ENCODE measurements around the gene TMEM95. TPM values are rescaled to one million over a fixed set of nuclear protein-coding genes. Genes with fewer than 3 reads are reported as not detected.
A peak's percentile ranks its signal among the peaks of the same experiment; 100 is the strongest.

The TMEM95 gene
- total and polyA plus RNA-seq, 10 of the 15 experiments (the other 5 are each of a cell fraction or from before 2014, with no cell fraction given), result 0.05 to 0.28 TPM; not detected in 8

DNA sequence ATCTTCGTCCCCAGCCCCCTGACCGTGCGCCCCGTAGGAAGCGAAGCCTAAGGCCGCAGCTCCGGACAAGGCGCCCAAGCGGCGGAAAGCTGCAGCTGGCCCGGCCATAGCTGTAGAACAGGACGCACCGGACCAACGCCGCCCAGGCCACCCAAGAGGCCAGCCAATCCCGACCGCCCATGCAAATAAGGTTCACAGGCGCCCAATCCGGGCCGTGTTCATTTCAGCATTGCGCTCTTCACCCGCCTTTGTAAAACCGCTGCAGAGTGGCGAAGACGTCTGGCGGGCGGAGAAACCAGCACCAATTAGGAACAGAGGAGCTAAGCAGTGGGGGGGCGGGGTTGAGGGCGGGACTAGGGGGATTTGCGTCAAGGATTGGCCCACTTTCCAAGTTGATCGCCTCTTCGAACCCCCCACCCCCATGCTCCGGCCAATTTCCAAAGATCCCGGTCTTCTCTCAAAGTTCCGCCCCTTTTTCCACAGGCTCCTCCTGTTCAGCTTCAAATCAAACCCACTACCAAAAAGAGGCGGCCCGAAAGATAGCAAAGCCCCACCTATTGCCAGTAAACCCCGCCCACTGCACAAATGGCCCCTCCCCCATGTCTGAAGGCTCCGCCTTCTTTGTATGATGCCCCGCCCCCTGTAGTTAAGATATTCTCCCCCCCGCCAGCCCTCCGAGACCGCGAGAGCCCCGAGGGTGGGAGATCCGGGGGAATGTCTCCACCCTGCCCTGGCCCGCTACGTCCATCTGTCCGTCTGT, 49.2 kb downstream of the TMEM95 start, which contains the start of gene TMEM256 (continued):
- TF ChIP-seq IRF3 (IDR thresholded peaks at IDR 0.05), result peak; percentile 73; the same call in 1 of the 2 replicates
- no peak for TF ChIP-seq EED (IDR thresholded peaks at IDR 0.05; ENCODE audit: low read depth)
- no peak for TF ChIP-seq TCF3 (IDR thresholded peaks at IDR 0.05; ENCODE audit: borderline replicate concordance, insufficient read depth, low read depth, low read length)
- peak; percentile 48 for TF ChIP-seq FOS (IDR thresholded peaks at IDR 0.05; ENCODE audit: borderline replicate concordance, extremely low read depth, insufficient read length)
- no peak for TF ChIP-seq WRNIP1 (IDR thresholded peaks at IDR 0.05; ENCODE audit: borderline replicate concordance, low read depth, low read length)
- TF ChIP-seq, protein P1, sequence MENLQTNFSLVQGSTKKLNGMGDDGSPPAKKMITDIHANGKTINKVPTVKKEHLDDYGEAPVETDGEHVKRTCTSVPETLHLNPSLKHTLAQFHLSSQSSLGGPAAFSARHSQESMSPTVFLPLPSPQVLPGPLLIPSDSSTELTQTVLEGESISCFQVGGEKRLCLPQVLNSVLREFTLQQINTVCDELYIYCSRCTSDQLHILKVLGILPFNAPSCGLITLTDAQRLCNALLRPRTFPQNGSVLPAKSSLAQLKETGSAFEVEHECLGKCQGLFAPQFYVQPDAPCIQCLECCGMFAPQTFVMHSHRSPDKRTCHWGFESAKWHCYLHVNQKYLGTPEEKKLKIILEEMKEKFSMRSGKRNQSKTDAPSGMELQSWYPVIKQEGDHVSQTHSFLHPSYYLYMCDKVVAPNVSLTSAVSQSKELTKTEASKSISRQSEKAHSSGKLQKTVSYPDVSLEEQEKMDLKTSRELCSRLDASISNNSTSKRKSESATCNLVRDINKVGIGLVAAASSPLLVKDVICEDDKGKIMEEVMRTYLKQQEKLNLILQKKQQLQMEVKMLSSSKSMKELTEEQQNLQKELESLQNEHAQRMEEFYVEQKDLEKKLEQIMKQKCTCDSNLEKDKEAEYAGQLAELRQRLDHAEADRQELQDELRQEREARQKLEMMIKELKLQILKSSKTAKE (IDR thresholded peaks at IDR 0.05; ENCODE audit: low read depth, poor library complexity, severe bottlenecking), result peak; percentile 24
- peak; percentile 31; the same call in 1 of the 2 replicates for TF ChIP-seq PKNOX1 (IDR thresholded peaks at IDR 0.05)
- no peak for TF ChIP-seq MYB (IDR thresholded peaks at IDR 0.05; ENCODE audit: borderline replicate concordance, low read depth, low read length)
- 0 out of 3 replicates have a peak, but pooled peaks of 1 of the 2 experiments have one; percentile 5 for TF ChIP-seq EGR1 (IDR thresholded peaks at IDR 0.05; ENCODE audit: borderline replicate concordance in 1 of 2, low read depth in 2 of 2, low read length in 2 of 2)
- no peak for TF ChIP-seq NRF1 (conservative IDR thresholded peaks at IDR 0.05; ENCODE audit: low read depth, low read length)
- TF ChIP-seq NFYB (IDR thresholded peaks at IDR 0.05; ENCODE audit: insufficient read depth, low read depth, low read length), result peak; percentile 92
- peak; percentile 41 for TF ChIP-seq ATF7 (IDR thresholded peaks at IDR 0.05; ENCODE audit: low read depth)
- no peak for TF ChIP-seq ZBED1 (IDR thresholded peaks at IDR 0.05; ENCODE audit: borderline replicate concordance)
- TF ChIP-seq HDGF (IDR thresholded peaks at IDR 0.05), result peak; percentile 66; the same call in 1 of the 2 replicates
- no peak for TF ChIP-seq KDM1A (IDR thresholded peaks at IDR 0.05; ENCODE audit: borderline replicate concordance)
- no peak for TF ChIP-seq SUPT20H (IDR thresholded peaks at IDR 0.05; ENCODE audit: borderline replicate concordance, control insufficient read depth, low read depth, low read length)
- TF ChIP-seq USF2 (IDR thresholded peaks at IDR 0.05; ENCODE audit: borderline replicate concordance, low read depth, low read length), result no peak
- no peak for TF ChIP-seq GATAD2B (conservative IDR thresholded peaks at IDR 0.05; ENCODE audit: low read depth)
- TF ChIP-seq CEBPZ (IDR thresholded peaks at IDR 0.05; ENCODE audit: low read depth, low read length), result no peak
- TF ChIP-seq CEBPB (IDR thresholded peaks at IDR 0.05; ENCODE audit: borderline replicate concordance in 1 of 2, low read depth in 2 of 2, low read length in 2 of 2), result no peak
- TF ChIP-seq LARP7 (IDR thresholded peaks at IDR 0.05), result 0 out of 2 replicates have a peak, but pooled peaks have one; percentile 47

Measured in GM12878 (cell line).